ENCODE measurements around the gene SQSTM1. TPM values are rescaled to one million over a fixed set of nuclear protein-coding genes. Genes with fewer than 3 reads are reported as not detected.
A peak's percentile ranks its signal among the peaks of the same experiment; 100 is the strongest.

The SQSTM1 gene
- polyA plus RNA-seq, 2 of the 4 experiments (the other 2 are of a cell fraction): 362 to 625 TPM

- WGBS (ENCODE audit: missing lambda C conversion rate): 2% methylated on average over 9 of the region's 54 CpGs
- peak overlapping the region; percentile 95 to 98 for H3K27ac ChIP-seq
- ATAC-seq: peak; percentile 16 to 65; a peak in 3 of 6 replicates
- TF ChIP-seq JUN (IDR thresholded peaks at IDR 0.05) (peak; percentile 11 to 42; a peak in 3 of 5 replicates), POLR2AphosphoS2 (conservative IDR thresholded peaks at IDR 0.05; ENCODE audit: low read length) (0 out of 2 replicates have a peak, but pooled peaks have one; percentile 58), JUNB (IDR thresholded peaks at IDR 0.05) (no peak), RAD21 (conservative IDR thresholded peaks at IDR 0.05 in 1 of 2, IDR thresholded peaks at IDR 0.05 in 1 of 2) (no peak), HOXB13 (CRISPR knock-in tag; IDR thresholded peaks at IDR 0.05; ENCODE audit: low read depth) (no peak), EP300 (IDR thresholded peaks at IDR 0.05) (no peak), FOXS1 (CRISPR knock-in tag; IDR thresholded peaks at IDR 0.05) (no peak), E2F6 (IDR thresholded peaks at IDR 0.05; ENCODE audit: borderline replicate concordance, low read depth) (no peak), TFCP2L1 (CRISPR knock-in tag; IDR thresholded peaks at IDR 0.05) (peak; percentile 71), RNF2 (IDR thresholded peaks at IDR 0.05; ENCODE audit: borderline replicate concordance, low read depth) (no peak), HEYL (CRISPR knock-in tag; IDR thresholded peaks at IDR 0.05) (no peak), SREBF2 (IDR thresholded peaks at IDR 0.05) (no peak), ATOH8 (CRISPR knock-in tag; IDR thresholded peaks at IDR 0.05; ENCODE audit: low read depth) (peak; percentile 20; the same call in 1 of the 2 replicates), POLR2A (IDR thresholded peaks at IDR 0.05; ENCODE audit: low read length) (peak; percentile 75), KDM1A (IDR thresholded peaks at IDR 0.05; ENCODE audit: low read depth) (no peak), HOXA7 (CRISPR knock-in tag; IDR thresholded peaks at IDR 0.05) (peak; percentile 59; the same call in 1 of the 2 replicates), RARB (CRISPR knock-in tag; IDR thresholded peaks at IDR 0.05) (peak; percentile 47; the same call in 1 of the 2 replicates), NFE2L2 (conservative IDR thresholded peaks at IDR 0.05; ENCODE audit: low read length) (no peak), USF2 (IDR thresholded peaks at IDR 0.05) (no peak), PBX3 (IDR thresholded peaks at IDR 0.05) (peak; percentile 46), TP53 (CRISPR knock-in tag; IDR thresholded peaks at IDR 0.05) (peak; percentile 80)
- TF ChIP-seq, protein P1, sequence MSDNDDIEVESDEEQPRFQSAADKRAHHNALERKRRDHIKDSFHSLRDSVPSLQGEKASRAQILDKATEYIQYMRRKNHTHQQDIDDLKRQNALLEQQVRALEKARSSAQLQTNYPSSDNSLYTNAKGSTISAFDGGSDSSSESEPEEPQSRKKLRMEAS (IDR thresholded peaks at IDR 0.05): peak; percentile 42; the same call in 1 of the 2 replicates
- TF ChIP-seq, protein P2, sequence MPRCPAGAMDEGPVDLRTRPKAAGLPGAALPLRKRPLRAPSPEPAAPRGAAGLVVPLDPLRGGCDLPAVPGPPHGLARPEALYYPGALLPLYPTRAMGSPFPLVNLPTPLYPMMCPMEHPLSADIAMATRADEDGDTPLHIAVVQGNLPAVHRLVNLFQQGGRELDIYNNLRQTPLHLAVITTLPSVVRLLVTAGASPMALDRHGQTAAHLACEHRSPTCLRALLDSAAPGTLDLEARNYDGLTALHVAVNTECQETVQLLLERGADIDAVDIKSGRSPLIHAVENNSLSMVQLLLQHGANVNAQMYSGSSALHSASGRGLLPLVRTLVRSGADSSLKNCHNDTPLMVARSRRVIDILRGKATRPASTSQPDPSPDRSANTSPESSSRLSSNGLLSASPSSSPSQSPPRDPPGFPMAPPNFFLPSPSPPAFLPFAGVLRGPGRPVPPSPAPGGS (IDR thresholded peaks at IDR 0.05): no peak; the same call in 2 of the 3 replicates
- ChIA-PET CTCF (interaction anchor here (1.0 to 4.8 kb wide), 5 partner anchors 19 to 87 kb away, joined by 3 to 27 read pairs (median 7); partner anchors contain the start of gene TBC1D9B), POLR2A (interaction anchor here (0.6 to 1.5 kb wide), 9 partner anchors 9 to 271 kb away, joined by 3 to 9 read pairs (median 4); partner anchors contain the start of genes MRNIP and RUFY1)
- H3K4me2 ChIP-seq: peak overlapping the region; percentile 96
- no peaks in the 10 kb centered on the region for H3K9me3 ChIP-seq
- no peak for FAIRE-seq
- peak; percentile 92 to 95 for DNase-seq (ENCODE audit: low read depth in 1 of 2, low spot score in 1 of 2)
- H3K4me1 ChIP-seq: peaks cover 70% of the 10 kb centered on the region
- peak overlapping the region; percentile 81 for H3K4me3 ChIP-seq
These were observed 773 bp downstream of the SQSTM1 start for GRCh38 chr5:179821298-179822058.
